Activated CD4-positive, alpha-beta memory T cell treated with anti-CD3 and anti-CD28 coated beads for 36 hours (primary cell): Measurements from ENCODE around the gene CALB2. TPM values are rescaled to one million over a fixed set of nuclear protein-coding genes. Genes with fewer than 3 reads are reported as not detected.

ENCODE experiments used
- CTCF ChIA-PET: fragments of 350-600 bp; sonication (Branson Sonifier 250); formaldehyde crosslinking; loops from one replicate; lab custom pipeline; 2021; ENCODE audit warnings: antibody characterized with exemption, inconsistent platforms; lab: Charles Lee
- POLR2A ChIA-PET: fragments of 350-600 bp; sonication (Branson Sonifier 250); formaldehyde crosslinking; loops from one replicate; lab custom pipeline; 2021; ENCODE audit warnings: antibody characterized with exemption; lab: Charles Lee
- DNase-seq: peaks from one replicate; pipeline ENCODE4 v3.0.0-alpha.2; 2020
- H3K27ac Mint-ChIP-seq: one replicate; pipeline ENCODE4 v1.8.0; 2021; ENCODE audit warnings: mixed read lengths
- H3K27me3 Mint-ChIP-seq: one replicate; pipeline ENCODE4 v1.8.0; 2021; ENCODE audit warnings: mixed read lengths
- H3K36me3 Mint-ChIP-seq: one replicate; pipeline ENCODE4 v1.8.0; 2021; ENCODE audit warnings: mixed read lengths
- H3K4me1 Mint-ChIP-seq: one replicate; pipeline ENCODE4 v1.8.0; 2021; ENCODE audit warnings: low read depth, mixed read lengths
- H3K4me3 Mint-ChIP-seq: one replicate; pipeline ENCODE4 v1.8.0; 2021; ENCODE audit warnings: mild to moderate bottlenecking, mixed read lengths
- H3K9me3 Mint-ChIP-seq: one replicate; pipeline ENCODE4 v1.8.0; 2021; ENCODE audit warnings: mixed read lengths
- intact Hi-C: fragments of 100-400 bp; cut with micrococcal nuclease; formaldehyde crosslinking; loops from one replicate; pipeline ENCODE4 v1.15.1; 2023
- total RNA-seq, 2 experiments: library from RNA; stranded (reverse); gene quantifications; one replicate each; pipeline ENCODE4 v1.2.3, GENCODE V29; 2021

Gene CALB2
- total RNA-seq, 2 experiments from 2014 or later, result not detected

DNA sequence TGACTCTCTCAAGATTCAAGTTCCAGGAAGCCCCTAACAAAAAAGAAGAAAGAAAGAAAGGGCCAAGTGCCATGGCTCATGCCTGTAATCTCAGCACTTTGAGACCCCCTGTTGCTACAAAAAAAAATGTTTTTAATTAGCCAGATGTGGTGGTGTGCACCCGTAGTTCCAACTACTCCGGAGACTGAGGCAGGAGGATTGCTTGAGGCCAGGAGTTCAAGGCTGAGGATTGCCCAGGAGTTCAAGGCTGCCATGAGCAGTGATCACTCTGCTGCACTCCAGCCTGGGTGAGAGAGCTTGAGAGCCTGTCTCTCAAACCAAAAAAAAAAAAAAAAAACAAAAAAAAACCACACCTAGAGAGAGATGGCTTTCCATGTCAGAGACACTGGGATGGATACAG lies 64.5 kb downstream of the CALB2 start:
- no peak for DNase-seq
- H3K27ac Mint-ChIP-seq, result no peak overlapping the region
- no peaks in the 10 kb centered on the region for H3K36me3 Mint-ChIP-seq
- H3K9me3 Mint-ChIP-seq, result no peaks in the 10 kb centered on the region
- ChIA-PET CTCF (interaction anchor here (3.4 kb wide), 1 partner anchor 11 kb away, joined by 22 read pairs; no protein-coding TSS in a partner anchor), POLR2A (no interaction called here)
- H3K4me3 Mint-ChIP-seq, result no peak overlapping the region
- H3K27me3 Mint-ChIP-seq, result peaks cover 34% of the 10 kb centered on the region
- intact Hi-C loops, result no loop called here
- H3K4me1 Mint-ChIP-seq, result peaks cover 5% of the 10 kb centered on the region

DNA sequence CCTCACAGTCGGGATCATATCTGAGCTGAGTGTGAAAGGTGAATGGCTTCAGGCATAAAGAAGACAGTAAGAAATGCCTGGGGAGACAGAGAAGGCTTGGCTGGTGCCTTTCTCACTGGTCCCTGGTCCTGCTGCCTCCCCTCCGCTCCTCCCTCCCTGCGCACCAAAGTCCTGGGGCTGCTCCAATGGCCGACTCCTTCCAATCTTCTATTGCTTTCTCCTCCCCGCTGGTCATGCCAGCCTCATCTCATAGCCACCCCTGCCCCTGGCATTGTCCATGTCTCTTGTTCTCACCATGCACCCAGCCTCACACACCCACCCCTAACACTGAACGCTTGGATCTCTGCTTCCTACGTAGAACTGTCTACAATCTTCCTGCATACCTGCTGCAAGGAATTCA lies 65.3 kb downstream of the CALB2 start:
- CTCF ChIA-PET, result interaction anchor here (3.4 kb wide), 1 partner anchor 12 kb away, joined by 22 read pairs; no protein-coding TSS in a partner anchor
- H3K4me1 Mint-ChIP-seq, result peaks cover 5% of the 10 kb centered on the region
- H3K36me3 Mint-ChIP-seq, result no peaks in the 10 kb centered on the region
- H3K4me3 Mint-ChIP-seq, result no peak overlapping the region
- no peak overlapping the region for H3K27ac Mint-ChIP-seq
- peaks cover 31% of the 10 kb centered on the region for H3K27me3 Mint-ChIP-seq
- DNase-seq, result no peak
- intact Hi-C loops, result no loop called here
- no peaks in the 10 kb centered on the region for H3K9me3 Mint-ChIP-seq
- POLR2A ChIA-PET, result no interaction called here

DNA sequence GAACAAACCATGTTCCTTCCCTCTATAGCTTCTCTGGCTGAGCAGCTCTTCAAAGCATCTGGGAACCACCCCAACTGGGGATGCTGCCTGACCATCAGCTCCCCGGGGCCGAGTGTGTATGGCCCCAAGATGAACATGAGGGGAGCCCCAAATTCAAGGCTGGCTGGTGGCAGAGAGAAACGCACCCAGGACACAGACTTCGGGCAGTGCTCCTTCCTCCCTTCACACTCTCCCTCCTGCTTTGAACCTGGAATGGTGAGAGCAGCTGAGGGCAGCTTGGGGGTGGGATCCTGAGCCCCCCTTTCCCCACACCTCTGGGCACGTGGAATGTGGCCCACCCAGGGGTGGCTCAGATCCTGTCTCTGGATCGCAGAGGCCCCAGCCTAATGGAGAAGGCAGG lies 66.1 kb downstream of the CALB2 start:
- Mint-ChIP-seq H3K4me3 (no peak overlapping the region), H3K27ac (no peak overlapping the region)
- CTCF ChIA-PET, result interaction anchor here (3.4 kb wide), 1 partner anchor 12 kb away, joined by 22 read pairs; no protein-coding TSS in a partner anchor

DNA sequence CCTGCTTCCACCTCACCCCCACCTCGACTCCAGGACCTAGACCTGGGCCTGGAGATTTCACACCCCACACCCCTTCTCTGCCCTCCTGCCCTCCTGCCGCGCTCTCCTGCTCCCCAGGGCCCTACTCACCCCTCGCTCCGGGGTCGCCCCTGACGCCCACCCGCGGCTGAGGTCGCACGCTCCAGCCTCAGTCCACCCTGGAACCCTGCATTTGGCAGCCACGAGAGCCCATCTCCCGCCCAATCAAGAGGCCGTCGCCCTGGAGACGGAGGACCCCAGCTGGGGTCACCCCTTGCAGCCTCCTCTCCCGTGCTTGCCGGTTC lies 67.2 kb downstream of the CALB2 start:
- ChIA-PET CTCF (interaction anchor here (0.9 to 2.4 kb wide), 2 partner anchors 13 to 74 kb away, joined by 3 to 14 read pairs; no protein-coding TSS in a partner anchor), POLR2A (no interaction called here)
- Mint-ChIP-seq H3K36me3 (no peaks in the 10 kb centered on the region), H3K9me3 (no peaks in the 10 kb centered on the region), H3K4me1 (peaks cover 5% of the 10 kb centered on the region), H3K4me3 (no peak overlapping the region), H3K27me3 (peaks cover 35% of the 10 kb centered on the region), H3K27ac (no peak overlapping the region)
- no peak for DNase-seq
- intact Hi-C loops, result no loop called here

More for the DNA sequence above, 66.1 kb downstream of the CALB2 start:
- H3K36me3 Mint-ChIP-seq, result no peaks in the 10 kb centered on the region
- peaks cover 33% of the 10 kb centered on the region for H3K27me3 Mint-ChIP-seq
- intact Hi-C loops, result no loop called here
- DNase-seq, result no peak
- POLR2A ChIA-PET, result no interaction called here
- no peaks in the 10 kb centered on the region for H3K9me3 Mint-ChIP-seq
- peaks cover 5% of the 10 kb centered on the region for H3K4me1 Mint-ChIP-seq

DNA sequence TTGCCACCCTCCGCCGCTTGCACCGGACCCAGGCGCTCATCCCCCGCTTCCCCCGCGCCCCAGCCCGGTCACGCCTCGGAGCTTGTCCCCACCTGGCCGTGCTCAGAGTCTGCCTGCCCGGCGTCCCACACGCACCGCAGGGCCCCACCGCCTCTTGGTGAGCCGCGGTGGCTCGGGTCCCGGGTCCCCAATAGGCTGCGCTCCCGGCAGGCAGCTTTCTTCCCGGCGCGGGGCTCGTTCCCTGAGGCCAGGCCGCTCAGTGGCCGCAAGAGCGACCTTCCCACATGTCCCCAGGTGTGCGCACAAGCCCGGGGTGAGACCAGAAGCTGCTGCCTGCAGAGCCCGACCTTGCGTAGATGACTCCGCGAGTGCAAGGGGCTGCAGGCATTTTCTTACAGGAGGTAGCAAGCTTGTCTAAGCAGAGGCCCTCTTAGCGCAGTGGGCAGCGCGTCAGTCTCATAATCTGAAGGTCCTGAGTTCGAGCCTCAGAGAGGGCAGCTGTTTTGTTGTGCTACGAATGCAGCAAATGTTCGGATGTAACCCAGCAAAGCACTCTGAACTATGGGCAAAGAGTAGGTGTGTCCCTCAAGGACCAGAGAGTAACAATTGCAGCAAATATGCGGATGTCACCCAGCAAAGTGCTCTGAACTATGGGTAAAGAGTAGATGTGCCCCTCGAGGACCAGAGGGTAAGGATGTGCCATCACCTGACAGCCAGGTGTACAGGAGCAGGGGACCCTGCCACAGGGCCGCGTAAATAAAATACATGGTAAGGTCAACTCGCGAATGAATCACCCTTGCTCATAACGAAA lies 67.8 kb downstream of the CALB2 start:
- DNase-seq, result peak; percentile 41
- intact Hi-C loops, result no loop called here
- H3K4me3 Mint-ChIP-seq, result no peak overlapping the region
- peaks cover 5% of the 10 kb centered on the region for H3K4me1 Mint-ChIP-seq
- H3K9me3 Mint-ChIP-seq, result no peaks in the 10 kb centered on the region
- H3K36me3 Mint-ChIP-seq, result no peaks in the 10 kb centered on the region
- CTCF ChIA-PET, result interaction anchor here (0.9 to 2.4 kb wide), 2 partner anchors 13 to 74 kb away, joined by 3 to 14 read pairs; no protein-coding TSS in a partner anchor
- POLR2A ChIA-PET, result no interaction called here
- peaks cover 37% of the 10 kb centered on the region for H3K27me3 Mint-ChIP-seq
- no peak overlapping the region for H3K27ac Mint-ChIP-seq

DNA sequence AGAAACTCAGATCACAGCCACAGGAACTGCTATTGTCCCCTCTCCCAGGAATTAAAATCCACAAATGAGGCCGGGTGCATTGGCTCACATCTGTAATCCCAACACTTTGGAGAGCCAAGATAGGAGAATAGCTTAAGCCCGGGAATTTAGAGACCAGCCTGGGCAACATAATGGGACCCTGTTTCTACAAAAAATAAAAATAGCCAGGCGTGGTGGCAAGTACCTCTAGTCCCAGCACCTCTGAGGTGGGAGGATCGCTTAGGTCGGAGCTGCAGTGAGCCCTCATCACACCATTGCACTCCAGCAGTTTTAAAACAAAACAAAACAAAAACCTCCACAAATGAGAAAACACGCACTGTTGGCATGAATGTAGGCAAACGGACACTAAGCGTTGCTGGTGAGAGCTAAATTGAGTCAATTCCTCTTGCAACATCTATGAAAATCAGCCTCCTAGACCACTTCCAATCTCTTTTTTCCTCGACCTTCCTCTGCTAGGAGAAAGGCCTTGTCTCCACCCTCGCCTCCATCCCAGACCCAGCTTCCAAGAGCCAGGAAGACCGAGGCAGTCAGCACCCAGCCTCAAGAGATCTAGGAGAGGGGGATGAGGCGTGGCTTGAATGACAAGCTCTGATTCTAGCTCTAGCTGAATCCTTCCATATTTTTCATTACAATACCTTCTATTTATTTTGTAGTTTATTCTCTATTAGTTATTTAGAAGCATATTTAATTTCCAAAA lies 68.5 kb downstream of the CALB2 start:
- H3K36me3 Mint-ChIP-seq, result no peaks in the 10 kb centered on the region
- H3K4me3 Mint-ChIP-seq, result no peak overlapping the region
- peaks cover 39% of the 10 kb centered on the region for H3K27me3 Mint-ChIP-seq
- H3K27ac Mint-ChIP-seq, result no peak overlapping the region
- no peaks in the 10 kb centered on the region for H3K9me3 Mint-ChIP-seq
- intact Hi-C loops, result no loop called here
- DNase-seq, result no peak
- POLR2A ChIA-PET, result no interaction called here
- peaks cover 5% of the 10 kb centered on the region for H3K4me1 Mint-ChIP-seq
- CTCF ChIA-PET, result interaction anchor here (1.2 to 2.4 kb wide), 2 partner anchors 14 to 183 kb away, joined by 3 to 14 read pairs; no protein-coding TSS in a partner anchor

DNA sequence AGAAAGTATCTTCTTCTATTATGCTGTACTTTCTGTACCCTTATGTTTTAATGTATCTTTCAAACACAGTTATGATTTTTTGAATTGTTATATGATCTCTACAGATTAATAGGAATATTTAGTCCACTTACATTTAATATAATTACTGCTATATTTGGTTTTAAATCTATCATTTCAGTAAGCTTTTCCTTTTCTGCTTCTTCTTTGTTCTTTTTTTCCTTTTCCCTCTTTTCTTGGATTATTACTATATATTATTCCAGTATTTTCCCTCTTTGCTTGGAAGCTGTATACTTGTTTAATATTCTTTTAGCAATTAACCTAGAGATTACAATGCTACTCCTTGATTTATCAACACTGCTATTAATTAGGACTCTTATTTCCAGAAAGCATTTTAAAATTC lies 69.9 kb downstream of the CALB2 start:
- ChIA-PET CTCF (interaction anchor here (1.5 to 2.5 kb wide), 3 partner anchors 12 to 72 kb away, joined by 5 to 10 read pairs (median 9); no protein-coding TSS in a partner anchor), POLR2A (no interaction called here)
- intact Hi-C loops, result no loop called here

DNA sequence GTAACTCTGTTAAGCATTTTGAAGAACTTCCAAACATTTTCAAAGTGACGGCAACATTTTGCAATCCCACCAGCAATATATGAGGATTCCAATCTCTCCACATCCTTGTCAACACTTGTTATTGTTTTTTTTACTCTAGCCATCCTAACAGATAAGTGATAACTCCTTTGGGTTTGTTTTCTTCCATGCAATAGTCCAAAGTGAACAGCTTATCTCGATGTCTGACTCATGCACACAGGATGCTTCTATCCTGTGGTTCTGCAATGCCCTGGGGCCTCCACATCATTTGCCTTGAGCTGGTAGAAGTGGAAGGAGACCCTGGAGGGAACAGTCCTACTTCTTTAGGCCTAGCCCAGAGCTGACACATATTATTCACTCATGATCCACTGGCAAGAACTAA lies 70.4 kb downstream of the CALB2 start:
- peaks cover 5% of the 10 kb centered on the region for H3K4me1 Mint-ChIP-seq
- H3K36me3 Mint-ChIP-seq, result no peaks in the 10 kb centered on the region
- no peaks in the 10 kb centered on the region for H3K9me3 Mint-ChIP-seq
- peaks cover 40% of the 10 kb centered on the region for H3K27me3 Mint-ChIP-seq
- ChIA-PET POLR2A (no interaction called here), CTCF (interaction anchor here (1.5 to 2.5 kb wide), 3 partner anchors 11 to 71 kb away, joined by 5 to 10 read pairs (median 9); no protein-coding TSS in a partner anchor)
- H3K27ac Mint-ChIP-seq, result no peak overlapping the region
- DNase-seq, result no peak
- intact Hi-C loops, result no loop called here
- no peak overlapping the region for H3K4me3 Mint-ChIP-seq

More for the DNA sequence above, 69.9 kb downstream of the CALB2 start:
- Mint-ChIP-seq H3K36me3 (no peaks in the 10 kb centered on the region), H3K27me3 (peaks cover 41% of the 10 kb centered on the region), H3K9me3 (no peaks in the 10 kb centered on the region), H3K4me3 (no peak overlapping the region), H3K27ac (no peak overlapping the region), H3K4me1 (peaks cover 5% of the 10 kb centered on the region)
- DNase-seq, result no peak

DNA sequence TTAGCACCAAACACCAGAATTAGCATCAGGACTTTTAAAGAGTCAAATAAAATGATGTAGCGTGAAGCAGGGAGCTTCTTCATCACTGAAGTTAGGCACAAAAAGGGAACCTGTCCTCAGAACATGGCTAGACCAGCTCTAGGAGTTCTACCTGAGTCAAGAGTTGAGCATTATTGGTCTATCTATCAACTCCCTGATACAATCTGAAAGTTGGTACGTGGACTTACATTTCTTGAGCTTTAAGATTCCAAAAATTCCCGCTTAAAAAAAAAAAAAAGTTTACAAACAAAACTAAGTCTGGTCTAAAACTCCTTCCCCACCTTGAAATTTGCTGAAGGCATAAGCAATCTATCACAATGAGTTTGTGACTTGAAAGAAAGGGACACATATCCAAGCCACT lies 71.1 kb downstream of the CALB2 start:
- no peak overlapping the region for H3K4me3 Mint-ChIP-seq

DNA sequence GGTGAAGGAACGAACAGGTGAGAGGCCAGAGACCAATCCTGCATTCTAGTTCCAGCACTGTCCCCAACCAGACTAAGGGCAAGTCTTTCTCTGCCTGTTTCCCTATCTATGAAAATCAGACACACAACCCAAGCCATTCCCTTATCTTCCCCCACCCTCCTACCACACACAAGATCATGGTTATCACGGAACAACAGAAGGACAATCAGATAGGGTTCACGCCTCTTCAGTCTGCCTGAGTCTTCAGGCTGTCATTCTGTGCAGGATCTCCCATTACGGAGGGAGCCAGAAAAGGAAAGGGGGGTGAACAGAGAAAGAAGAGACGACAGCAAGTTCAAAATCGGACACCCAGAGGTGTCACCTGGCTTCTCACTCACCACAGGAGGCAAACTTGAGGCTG lies 72.2 kb downstream of the CALB2 start:
- Mint-ChIP-seq H3K4me1 (peaks cover 5% of the 10 kb centered on the region), H3K9me3 (no peaks in the 10 kb centered on the region), H3K27me3 (peaks cover 29% of the 10 kb centered on the region), H3K36me3 (no peaks in the 10 kb centered on the region), H3K27ac (no peak overlapping the region), H3K4me3 (no peak overlapping the region)
- intact Hi-C loops, result no loop called here
- CTCF ChIA-PET, result no interaction called here
- POLR2A ChIA-PET, result no interaction called here
- no peak for DNase-seq

More for the DNA sequence above, 71.1 kb downstream of the CALB2 start:
- H3K27me3 Mint-ChIP-seq, result peaks cover 36% of the 10 kb centered on the region
- no peaks in the 10 kb centered on the region for H3K36me3 Mint-ChIP-seq
- intact Hi-C loops, result no loop called here
- ChIA-PET CTCF (interaction anchor here (1.5 to 2.5 kb wide), 3 partner anchors 10 to 70 kb away, joined by 5 to 10 read pairs (median 9); no protein-coding TSS in a partner anchor), POLR2A (no interaction called here)
- H3K9me3 Mint-ChIP-seq, result no peaks in the 10 kb centered on the region
- H3K27ac Mint-ChIP-seq, result no peak overlapping the region
- peaks cover 5% of the 10 kb centered on the region for H3K4me1 Mint-ChIP-seq
- no peak for DNase-seq

DNA sequence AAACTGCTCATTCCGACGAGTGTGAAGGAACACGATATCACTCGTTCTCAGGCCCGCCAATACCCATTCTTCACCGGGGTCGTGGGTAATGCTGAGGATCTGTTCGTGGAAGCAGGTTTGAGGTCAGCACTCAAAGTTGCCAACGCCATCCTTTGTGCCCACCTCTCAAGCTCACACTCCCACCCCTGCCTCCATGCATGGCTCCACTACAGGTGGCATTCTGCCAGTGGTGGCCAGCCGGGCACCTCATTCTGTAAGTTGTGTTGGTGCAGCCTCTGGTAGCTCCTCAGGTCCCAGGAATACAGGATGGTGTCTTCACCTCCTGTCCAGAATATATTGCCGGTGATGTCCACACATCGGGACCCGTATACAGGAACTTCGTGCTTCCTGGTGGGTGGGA lies 72.7 kb downstream of the CALB2 start:
- intact Hi-C loops, result no loop called here
- DNase-seq, result no peak
- H3K4me1 Mint-ChIP-seq, result peaks cover 5% of the 10 kb centered on the region
- no peak overlapping the region for H3K4me3 Mint-ChIP-seq
- POLR2A ChIA-PET, result no interaction called here
- H3K9me3 Mint-ChIP-seq, result no peaks in the 10 kb centered on the region
- no peak overlapping the region for H3K27ac Mint-ChIP-seq
- CTCF ChIA-PET, result interaction anchor here (1.7 kb wide), 1 partner anchor 19 kb away, joined by 7 read pairs; no protein-coding TSS in a partner anchor
- H3K27me3 Mint-ChIP-seq, result peaks cover 27% of the 10 kb centered on the region
- no peaks in the 10 kb centered on the region for H3K36me3 Mint-ChIP-seq

DNA sequence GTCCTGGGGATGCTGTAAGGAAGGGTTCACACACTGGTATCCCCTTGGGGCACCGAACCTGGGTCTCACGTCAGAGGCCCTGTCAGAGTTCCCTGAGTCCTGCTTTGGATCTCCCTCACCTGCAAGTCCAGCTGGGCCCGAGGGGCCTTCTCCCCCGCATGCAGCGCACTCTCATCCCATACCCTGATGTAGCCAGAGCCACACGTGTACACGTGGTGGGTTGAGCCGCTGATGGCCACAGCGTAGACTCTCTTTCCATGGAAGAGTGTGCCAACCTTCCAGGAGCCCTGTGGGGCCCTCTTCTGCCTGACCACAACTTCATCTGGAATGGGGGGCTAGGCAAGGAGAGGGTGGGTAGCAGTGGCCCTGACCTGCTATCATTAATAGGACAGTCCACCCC lies 73.5 kb downstream of the CALB2 start:
- Mint-ChIP-seq H3K27ac (no peak overlapping the region), H3K36me3 (no peaks in the 10 kb centered on the region), H3K4me3 (no peak overlapping the region), H3K9me3 (no peaks in the 10 kb centered on the region), H3K4me1 (no peaks in the 10 kb centered on the region), H3K27me3 (peaks cover 23% of the 10 kb centered on the region)
- ChIA-PET CTCF (interaction anchor here (1.1 to 1.7 kb wide), 2 partner anchors 10 to 19 kb away, joined by 4 to 7 read pairs; no protein-coding TSS in a partner anchor), POLR2A (no interaction called here)
- DNase-seq, result no peak
- intact Hi-C loops, result no loop called here
